ENCODE data around the gene PHRF1. TPM values are rescaled to one million over a fixed set of nuclear protein-coding genes. Genes with fewer than 3 reads are reported as not detected.

Gene PHRF1
- total and polyA plus RNA-seq, 9 of the 15 experiments (the other 6 are each of a cell fraction or from before 2014, with no cell fraction given): 0.07 to 37.2 (median 7.7) TPM

- Histone ChIP-seq H3K4me3 (no peak overlapping the region), H3K27ac (ENCODE audit: extremely low read depth, low read depth, low read length) (peak overlapping the region; percentile 25; the same call in 1 of the 3 replicates), H2AFZ (ENCODE audit: low read depth, low read length) (peak overlapping the region; percentile 79), H3K36me3 (ENCODE audit: control insufficient read depth, insufficient read depth, low read length) (no peaks in the 10 kb centered on the region), H4K20me1 (replicated peaks; ENCODE audit: control insufficient read depth, insufficient read depth, low read length) (no peaks in the 10 kb centered on the region), H3K27me3 (ENCODE audit: control insufficient read depth in 2 of 2, insufficient read depth in 2 of 2, low read length in 2 of 2) (no peaks in the 10 kb centered on the region), H3K4me1 (replicated peaks in 1 of 2; ENCODE audit: control insufficient read depth in 2 of 2, insufficient read depth in 2 of 2, low read length in 2 of 2) (peaks cover 13 to 76% of the 10 kb centered on the region in 2 experiments; a peak in 4 of 5 replicates), H3K9me1 (ENCODE audit: control insufficient read depth, insufficient read depth, low read length) (no peaks in the 10 kb centered on the region), H3K79me2 (ENCODE audit: control insufficient read depth, insufficient read depth, low read length) (no peaks in the 10 kb centered on the region), H3K9me3 (replicated peaks; ENCODE audit: control insufficient read depth, insufficient read depth, low read depth, low read length) (no peaks in the 10 kb centered on the region), H3K4me2 (ENCODE audit: insufficient read depth, low read length) (peak overlapping the region; percentile 25; the same call in 1 of the 2 replicates), H3K9ac (ENCODE audit: insufficient read depth in 1 of 2, low read depth in 2 of 2, low read length in 2 of 2) (peak overlapping the region; percentile 41 to 88)
- peak; percentile 62 for FAIRE-seq
- in situ Hi-C loops (cut with MboI): no loop called here
- POLR2A ChIA-PET: interaction anchor here (1.0 to 2.1 kb wide), 5 partner anchors 9 to 24 kb away, joined by 4 to 8 read pairs (median 5); partner anchors contain the start of genes LMNTD2, PHRF1 and RASSF7
- no TSS peak for BruUV-seq (replicated peaks)
- peak in 3 of 4 experiments; percentile 21 to 69 (median 44) for DNase-seq (ENCODE audit: extremely low read depth in 1 of 4, low spot score in 3 of 4)
- CTCF ChIA-PET (ENCODE audit: low intra/inter-chr PET ratio): no interaction called here
- 35% methylated on average over 10 of the region's 12 CpGs for WGBS (ENCODE audit: insufficient coverage, low coverage, missing lambda C conversion rate)
- peak; percentile 60 for ATAC-seq
- intact Hi-C loops (cut with micrococcal nuclease): loop anchor here (5.0 to 10.0 kb wide), 3 partner anchors 63 to 176 kb away; partner anchors contain the start of genes DEAF1, IRF7 and TMEM80
- TF ChIP-seq CTCF (IDR thresholded peaks at IDR 0.05 in 2 of 3, conservative IDR thresholded peaks at IDR 0.05 in 1 of 3; ENCODE audit: insufficient read depth in 2 of 3, low read depth in 1 of 3, low read length in 3 of 3): peak in 2 of 3 experiments; percentile 4 to 7; a peak in 1 of 6 replicates
- TF ChIP-seq RBFOX2 (IDR thresholded peaks at IDR 0.05; ENCODE audit: low read depth, low read length): peak; percentile 32; the same call in 1 of the 2 replicates
- TF ChIP-seq ZNF263 (CRISPR knock-in tag; IDR thresholded peaks at IDR 0.05; ENCODE audit: borderline replicate concordance): no peak
- TF ChIP-seq ZFX (CRISPR knock-in tag; IDR thresholded peaks at IDR 0.05): peak; percentile 51; the same call in 1 of the 2 replicates
- TF ChIP-seq PRDM10 (IDR thresholded peaks at IDR 0.05; ENCODE audit: partially characterized antibody): peak; percentile 33
- TF ChIP-seq ASH1L (IDR thresholded peaks at IDR 0.05; ENCODE audit: borderline replicate concordance, low read depth, partially characterized antibody): no peak
- 0 out of 2 replicates have a peak, but pooled peaks have one; percentile 17 for TF ChIP-seq NCOR1 (IDR thresholded peaks at IDR 0.05)
- TF ChIP-seq HDAC8 (tag; IDR thresholded peaks at IDR 0.05): no peak
- no peak for TF ChIP-seq KDM4B (IDR thresholded peaks at IDR 0.05; ENCODE audit: borderline replicate concordance in 2 of 2, low read depth in 1 of 2)
- peak; percentile 51 for TF ChIP-seq CBFA2T3 (IDR thresholded peaks at IDR 0.05)
- TF ChIP-seq POLR2G (IDR thresholded peaks at IDR 0.05; ENCODE audit: low read depth, low read length): 0 out of 2 replicates have a peak, but pooled peaks have one; percentile 25
- 0 out of 2 replicates have a peak, but pooled peaks have one; percentile 56 for TF ChIP-seq ZBTB7A (IDR thresholded peaks at IDR 0.05; ENCODE audit: borderline replicate concordance, control insufficient read depth, low read depth, low read length)
- TF ChIP-seq ARID1B (IDR thresholded peaks at IDR 0.05): peak; percentile 46; the same call in 1 of the 2 replicates
- TF ChIP-seq TCF3 (CRISPR knock-in tag; IDR thresholded peaks at IDR 0.05): 0 out of 2 replicates have a peak, but pooled peaks have one; percentile 16
Observed at GRCh38 chr11:551596-551995, 24.7 kb upstream of the PHRF1 start.

Measured in K562 (cell line).